Measurements from ENCODE around the gene BNIP3. TPM values are rescaled to one million over a fixed set of nuclear protein-coding genes. Genes with fewer than 3 reads are reported as not detected.

Gene BNIP3
- total RNA-seq, 1 donor from 2014 or later: 85.7 TPM

GRCh38 chr10:131978851-131979250, 2.9 kb downstream of the BNIP3 start:
- no peak for DNase-seq (ENCODE audit: low read depth, low spot score)

- no peak for DNase-seq (ENCODE audit: low read depth, low spot score)
Measured at GRCh38 chr10:131978366-131978765, 3.4 kb downstream of the BNIP3 start.

- DNase-seq (ENCODE audit: low read depth, low spot score): no peak
Measured at GRCh38 chr10:131977323-131978096, 4.2 kb downstream of the BNIP3 start.

- no peak for DNase-seq (ENCODE audit: low read depth, low spot score)
Measured at GRCh38 chr10:131975796-131976195, 5.9 kb downstream of the BNIP3 start.

GRCh38 chr10:131975003-131975402, 6.7 kb downstream of the BNIP3 start:
- no peak for DNase-seq (ENCODE audit: low read depth, low spot score)

GRCh38 chr10:131974034-131974817, 7.5 kb downstream of the BNIP3 start:
- DNase-seq (ENCODE audit: low read depth, low spot score): no peak

- no peak for DNase-seq (ENCODE audit: low read depth, low spot score)
Measured at GRCh38 chr10:131973160-131973951, 8.4 kb downstream of the BNIP3 start.

GRCh38 chr10:131972474-131973071, 9.2 kb downstream of the BNIP3 start:
- no peak for DNase-seq (ENCODE audit: low read depth, low spot score)

GRCh38 chr10:131971591-131971990, 10.1 kb downstream of the BNIP3 start:
- DNase-seq (ENCODE audit: low read depth, low spot score): no peak

- DNase-seq (ENCODE audit: low read depth, low spot score): no peak
Measured at GRCh38 chr10:131970946-131971345, 10.8 kb downstream of the BNIP3 start.

- no peak for DNase-seq (ENCODE audit: low read depth, low spot score)
Measured at GRCh38 chr10:131968949-131969348, 12.8 kb downstream of the BNIP3 start.

GRCh38 chr10:131964298-131964697, 17.4 kb downstream of the BNIP3 start:
- no peak for DNase-seq (ENCODE audit: low read depth, low spot score)

- DNase-seq (ENCODE audit: low read depth, low spot score): no peak
Measured at GRCh38 chr10:131963811-131964210, 17.9 kb downstream of the BNIP3 start.

GRCh38 chr10:131963350-131963749, 18.4 kb downstream of the BNIP3 start:
- no peak for DNase-seq (ENCODE audit: low read depth, low spot score)

- no peak for DNase-seq (ENCODE audit: low read depth, low spot score)
Measured at GRCh38 chr10:131961777-131962662, 19.7 kb downstream of the BNIP3 start.

GRCh38 chr10:131961047-131961776, 20.5 kb downstream of the BNIP3 start:
- no peak for DNase-seq (ENCODE audit: low read depth, low spot score)

GRCh38 chr10:131960631-131961046, 21.1 kb downstream of the BNIP3 start:
- no peak for DNase-seq (ENCODE audit: low read depth, low spot score)

- DNase-seq (ENCODE audit: low read depth, low spot score): no peak
Measured at GRCh38 chr10:131959841-131960240, 21.9 kb downstream of the BNIP3 start.

GRCh38 chr10:131955591-131956340, 26.0 kb downstream of the BNIP3 start:
- no peak for DNase-seq (ENCODE audit: low read depth, low spot score)
